WTC11 (cell line): ENCODE data around the gene PYM1. TPM values are rescaled to one million over a fixed set of nuclear protein-coding genes. Genes with fewer than 3 reads are reported as not detected.

ENCODE experiments used
- ATAC-seq: fragments of 200-7000 bp; cut with Tn5 transposase; 2 replicates; pipeline ENCODE4 v1.10.0; 2021; ENCODE audit warnings: mild to moderate bottlenecking, moderate library complexity
- CTCF ChIA-PET: fragments of 300-600 bp; sonication (Branson Sonifier 250); formaldehyde crosslinking; loops from one replicate; lab custom pipeline; 2021; ENCODE audit warnings: antibody characterized with exemption; lab: Charles Lee
- POLR2A ChIA-PET: fragments of 350-600 bp; sonication (Branson Sonifier 250); formaldehyde crosslinking; loops from one replicate; lab custom pipeline; 2021; ENCODE audit warnings: antibody characterized with exemption; lab: Charles Lee
- DNase-seq: peaks from one replicate; pipeline ENCODE4 v3.0.0; 2021; ENCODE audit warnings: low spot score
- H3K27ac Mint-ChIP-seq: 2 replicates; pipeline ENCODE4 v1.8.0; 2021; ENCODE audit warnings: mixed read lengths
- H3K27me3 Mint-ChIP-seq: 2 replicates; pipeline ENCODE4 v1.8.0; 2021; ENCODE audit warnings: low read depth, mild to moderate bottlenecking, moderate library complexity, mixed read lengths
- H3K36me3 Mint-ChIP-seq: 2 replicates; pipeline ENCODE4 v1.8.0; 2021; ENCODE audit warnings: mixed read lengths
- H3K4me1 Mint-ChIP-seq: 2 replicates; pipeline ENCODE4 v1.8.0; 2022; ENCODE audit warnings: mixed read lengths
- H3K4me3 Mint-ChIP-seq: 2 replicates; pipeline ENCODE4 v1.8.0; 2021; ENCODE audit warnings: mild to moderate bottlenecking, moderate library complexity, mixed read lengths
- H3K9me3 Mint-ChIP-seq: 2 replicates; pipeline ENCODE4 v1.8.0; 2021; ENCODE audit warnings: mixed read lengths
- AFF4 ChIP-seq: sonication (generic); formaldehyde crosslinking; IDR thresholded peaks from 2 replicates; pipeline ENCODE4 v1.8.1; 2023; ENCODE audit warnings: mild to moderate bottlenecking, missing genetic modification reagents, borderline replicate concordance
- ATF2 ChIP-seq: sonication (generic); formaldehyde crosslinking; IDR thresholded peaks from 2 replicates; pipeline ENCODE4 v1.8.1; 2022; ENCODE audit warnings: low read depth, missing genetic modification reagents, borderline replicate concordance
- HMGA2 ChIP-seq: fragments of 250-450 bp; sonication (Bioruptor Pico); IDR thresholded peaks from 2 replicates; pipeline ENCODE4 v1.4.0; 2021; ENCODE audit warnings: mild to moderate bottlenecking, moderate library complexity
- HMGXB4 ChIP-seq: sonication (generic); formaldehyde crosslinking; IDR thresholded peaks from 2 replicates; pipeline ENCODE4 v1.8.1; 2023; ENCODE audit warnings: mild to moderate bottlenecking, moderate library complexity, missing genetic modification reagents
- KAT7 ChIP-seq: sonication (generic); formaldehyde crosslinking; IDR thresholded peaks from 2 replicates; pipeline ENCODE4 v1.8.1; 2023; ENCODE audit warnings: missing genetic modification reagents, mild to moderate bottlenecking, borderline replicate concordance
- MAX ChIP-seq: sonication (generic); formaldehyde crosslinking; IDR thresholded peaks from 2 replicates; pipeline ENCODE4 v1.8.0; 2022; ENCODE audit warnings: mild to moderate bottlenecking, missing genetic modification reagents
- MYBL2 ChIP-seq: sonication (generic); formaldehyde crosslinking; IDR thresholded peaks from 2 replicates; pipeline ENCODE4 v1.8.1; 2023; ENCODE audit warnings: mild to moderate bottlenecking, moderate library complexity, missing genetic modification reagents
- NFE2L1 ChIP-seq: sonication (generic); formaldehyde crosslinking; IDR thresholded peaks from 2 replicates; pipeline ENCODE4 v1.8.1; 2023; ENCODE audit warnings: missing genetic modification reagents
- NFYB ChIP-seq: sonication (generic); formaldehyde crosslinking; conservative IDR thresholded peaks from 2 replicates; pipeline ENCODE4 v1.8.0; 2022; ENCODE audit warnings: low read depth, missing genetic modification reagents
- RELA ChIP-seq: sonication (generic); formaldehyde crosslinking; IDR thresholded peaks from 2 replicates; pipeline ENCODE4 v1.8.1; 2022; ENCODE audit warnings: missing genetic modification reagents, mild to moderate bottlenecking, borderline replicate concordance
- RORB ChIP-seq: fragments of 250-450 bp; sonication (Bioruptor Pico); IDR thresholded peaks from 2 replicates; pipeline ENCODE4 v1.9.0; 2021; ENCODE audit warnings: mild to moderate bottlenecking
- SMAD4 ChIP-seq: sonication (generic); formaldehyde crosslinking; IDR thresholded peaks from 2 replicates; pipeline ENCODE4 v1.8.0; 2022; ENCODE audit warnings: mild to moderate bottlenecking, missing genetic modification reagents
- SOX15 ChIP-seq: fragments of 250-450 bp; sonication (Bioruptor Pico); IDR thresholded peaks from 2 replicates; pipeline ENCODE4 v1.9.0; 2021; ENCODE audit warnings: mild to moderate bottlenecking
- USF1 ChIP-seq: sonication (generic); formaldehyde crosslinking; IDR thresholded peaks from 2 replicates; pipeline ENCODE4 v1.8.0; 2022; ENCODE audit warnings: mild to moderate bottlenecking, missing genetic modification reagents
- ZBTB43 ChIP-seq: sonication (generic); formaldehyde crosslinking; IDR thresholded peaks from 2 replicates; pipeline ENCODE4 v1.8.1; 2023; ENCODE audit warnings: mild to moderate bottlenecking, missing genetic modification reagents
- ZNF232 ChIP-seq: sonication (generic); formaldehyde crosslinking; IDR thresholded peaks from 2 replicates; pipeline ENCODE4 v1.8.0; 2022; ENCODE audit warnings: mild to moderate bottlenecking, missing genetic modification reagents
- total RNA-seq: library from RNA; stranded (reverse); gene quantifications from 3 replicates; pipeline ENCODE4 v1.2.3, GENCODE V29; 2021

The PYM1 gene
- total RNA-seq, 1 experiment from 2014 or later: 55.5 TPM

GRCh38 chr12:55966408-55967281 is 39.0 kb upstream of the PYM1 start, which contains the start of gene CDK2 (continued):
- TF ChIP-seq HMGA2 (CRISPR knock-in tag) (no peak), USF1 (no peak), SOX15 (CRISPR knock-in tag) (no peak), MYBL2 (CRISPR knock-in tag) (no peak), SMAD4 (CRISPR knock-in tag) (no peak), ZBTB43 (CRISPR knock-in tag) (no peak)

GRCh38 chr12:55965941-55966407 is 38.3 kb upstream of the PYM1 start, which contains the start of gene PMEL:
Gene PMEL (minus strand): TSS chr12:55966042. CDS start chr12:55966011, 31 bp downstream.
- H3K9me3 Mint-ChIP-seq: no peaks in the 10 kb centered on the region
- peak within 1 kb of the TSS; percentile 99 for H3K4me3 Mint-ChIP-seq
- H3K4me1 Mint-ChIP-seq: peaks cover 26% of the 10 kb centered on the region
- peak; percentile 64 for ATAC-seq
- peak within 1 kb of the TSS; percentile 99 for H3K27ac Mint-ChIP-seq
- no peaks in the 10 kb centered on the region for H3K27me3 Mint-ChIP-seq
- peak; percentile 48 for DNase-seq
- peaks cover 11% of the 10 kb centered on the region for H3K36me3 Mint-ChIP-seq
- TF ChIP-seq NFE2L1 (CRISPR knock-in tag) (no peak), KAT7 (CRISPR knock-in tag) (no peak), RORB (CRISPR knock-in tag) (no peak), NFYB (CRISPR knock-in tag) (no peak), AFF4 (CRISPR knock-in tag) (no peak), ATF2 (no peak), ZBTB43 (CRISPR knock-in tag) (no peak), MAX (CRISPR knock-in tag) (no peak), RELA (CRISPR knock-in tag) (no peak), HMGXB4 (CRISPR knock-in tag) (no peak), ZNF232 (CRISPR knock-in tag) (no peak)
- POLR2A ChIA-PET: interaction anchor here (1.3 kb wide), 1 partner anchor 8 kb away, joined by 10 read pairs; the partner anchor contains the start of gene RAB5B
- CTCF ChIA-PET: interaction anchor here (1.6 kb wide), 1 partner anchor 36 kb away, joined by 5 read pairs; no protein-coding TSS in a partner anchor
